ENCODE results near the gene WDR82.
"Not testable (repeated sequence)": the region's sequence is repeated elsewhere in the genome, so short reads cannot be mapped to it uniquely, and the experiment has no call there.

WDR82 gene

GRCh38 chr3:52279596-52279995 lies 1.1 kb upstream of the WDR82 start:
- H3K4me3 ChIP-seq (ENCODE audit: low read length), result peak overlapping the region; percentile 84
- H3K27me3 ChIP-seq (ENCODE audit: control insufficient read depth, low read length), result no peaks in the 10 kb centered on the region
- H3K4me1 ChIP-seq (ENCODE audit: control insufficient read depth, low read length), result peaks cover 26% of the 10 kb centered on the region
- peaks cover 50% of the 10 kb centered on the region for H3K79me2 ChIP-seq (ENCODE audit: control insufficient read depth, low read length)
- no peak overlapping the region for H3K27ac ChIP-seq (ENCODE audit: low read depth, low read length)
- H4K20me1 ChIP-seq (ENCODE audit: control insufficient read depth, insufficient read depth, low read depth, low read length), result peaks cover 14% of the 10 kb centered on the region; the same call in 1 of the 2 replicates
- no peaks in the 10 kb centered on the region for H3K9me2 ChIP-seq (replicated peaks; ENCODE audit: control insufficient read depth, low read length)
- no peaks in the 10 kb centered on the region for H3K9me3 ChIP-seq (ENCODE audit: control insufficient read depth, insufficient read depth, low read length)
- H3K36me3 ChIP-seq (ENCODE audit: control insufficient read depth, low read length), result peaks cover 33% of the 10 kb centered on the region
- TF ChIP-seq EZH2phosphoT487 (IDR thresholded peaks at IDR 0.05; ENCODE audit: borderline replicate concordance, low read length), result no peak
- peaks cover 20% of the 10 kb centered on the region for H3F3A ChIP-seq (ENCODE audit: control insufficient read depth, insufficient read depth)
- peak overlapping the region; percentile 92 for H3K4me2 ChIP-seq (ENCODE audit: low read length)

GRCh38 chr3:52277972-52278509 lies 408 bp downstream of the WDR82 start:
- Histone ChIP-seq H3K27ac (ENCODE audit: low read depth, low read length) (peak overlapping the region; percentile 70), H3K4me3 (ENCODE audit: low read length) (peak overlapping the region; percentile 84), H3K9me2 (replicated peaks; ENCODE audit: control insufficient read depth, low read length) (no peaks in the 10 kb centered on the region), H3K27me3 (ENCODE audit: control insufficient read depth, low read length) (no peaks in the 10 kb centered on the region), H3K4me2 (ENCODE audit: low read length) (peak overlapping the region; percentile 92), H4K20me1 (ENCODE audit: control insufficient read depth, insufficient read depth, low read depth, low read length) (peaks cover 20% of the 10 kb centered on the region; the same call in 1 of the 2 replicates), H3K36me3 (ENCODE audit: control insufficient read depth, low read length) (peaks cover 49% of the 10 kb centered on the region), H3K4me1 (ENCODE audit: control insufficient read depth, low read length) (peaks cover 37% of the 10 kb centered on the region), H3F3A (ENCODE audit: control insufficient read depth, insufficient read depth) (peaks cover 15% of the 10 kb centered on the region), H3K79me2 (ENCODE audit: control insufficient read depth, low read length) (peaks cover 65% of the 10 kb centered on the region), H3K9me3 (ENCODE audit: control insufficient read depth, insufficient read depth, low read length) (no peaks in the 10 kb centered on the region)
- no peak for TF ChIP-seq EZH2phosphoT487 (IDR thresholded peaks at IDR 0.05; ENCODE audit: borderline replicate concordance, low read length)
- no peak for TF ChIP-seq CTCF (IDR thresholded peaks at IDR 0.05; ENCODE audit: low read depth, low read length, poor library complexity, severe bottlenecking)

GRCh38 chr3:52277071-52277964 lies 1.1 kb downstream of the WDR82 start:
- H3K36me3 ChIP-seq (ENCODE audit: control insufficient read depth, low read length), result peaks cover 56% of the 10 kb centered on the region
- peak overlapping the region; percentile 92 for H3K4me2 ChIP-seq (ENCODE audit: low read length)
- no peaks in the 10 kb centered on the region for H3K9me2 ChIP-seq (replicated peaks; ENCODE audit: control insufficient read depth, low read length)
- TF ChIP-seq EZH2phosphoT487 (IDR thresholded peaks at IDR 0.05; ENCODE audit: borderline replicate concordance, low read length) (no peak), CTCF (IDR thresholded peaks at IDR 0.05; ENCODE audit: low read depth, low read length, poor library complexity, severe bottlenecking) (no peak)
- H3K9me3 ChIP-seq (ENCODE audit: control insufficient read depth, insufficient read depth, low read length), result no peaks in the 10 kb centered on the region
- H3K4me1 ChIP-seq (ENCODE audit: control insufficient read depth, low read length), result peaks cover 43% of the 10 kb centered on the region
- H3F3A ChIP-seq (ENCODE audit: control insufficient read depth, insufficient read depth), result peaks cover 14% of the 10 kb centered on the region
- peaks cover 72% of the 10 kb centered on the region for H3K79me2 ChIP-seq (ENCODE audit: control insufficient read depth, low read length)
- peak overlapping the region; percentile 70 for H3K27ac ChIP-seq (ENCODE audit: low read depth, low read length)
- H3K27me3 ChIP-seq (ENCODE audit: control insufficient read depth, low read length), result no peaks in the 10 kb centered on the region
- H4K20me1 ChIP-seq (ENCODE audit: control insufficient read depth, insufficient read depth, low read depth, low read length), result peaks cover 23% of the 10 kb centered on the region; the same call in 1 of the 2 replicates
- H3K4me3 ChIP-seq (ENCODE audit: low read length), result peak overlapping the region; percentile 84

GRCh38 chr3:52274781-52275180 lies 3.7 kb downstream of the WDR82 start:
- not testable (repeated sequence) for H3K9me3 ChIP-seq (ENCODE audit: control insufficient read depth, insufficient read depth, low read length); H3K27me3 ChIP-seq (ENCODE audit: control insufficient read depth, low read length); H3K4me3 ChIP-seq (ENCODE audit: low read length); H3F3A ChIP-seq (ENCODE audit: control insufficient read depth, insufficient read depth); H3K9me2 ChIP-seq (replicated peaks; ENCODE audit: control insufficient read depth, low read length); H3K27ac ChIP-seq (ENCODE audit: low read depth, low read length)
- Histone ChIP-seq H3K36me3 (ENCODE audit: control insufficient read depth, low read length) (peaks cover 80% of the 10 kb centered on the region), H3K79me2 (ENCODE audit: control insufficient read depth, low read length) (peaks cover 98% of the 10 kb centered on the region), H4K20me1 (ENCODE audit: control insufficient read depth, insufficient read depth, low read depth, low read length) (peaks cover 30% of the 10 kb centered on the region; the same call in 1 of the 2 replicates), H3K4me2 (ENCODE audit: low read length) (0 out of 2 replicates have a peak overlapping the region, but pooled peaks have one; percentile 9), H3K4me1 (ENCODE audit: control insufficient read depth, low read length) (peaks cover 51% of the 10 kb centered on the region)
